DMS114 treated with DMSO at 0.1 percent for 48 hours (cell line): ENCODE measurements around the gene ARPC5L.

Experiments
- DNase-seq: peaks from one replicate; lab custom pipeline; 2025; ENCODE audit not compliant: unreplicated experiment; lab: John Stamatoyannopoulos, UW

Gene ARPC5L

GRCh38 chr9:124860582-124861341 is 1.2 kb upstream of the ARPC5L start:
- DNase-seq, result no peak

GRCh38 chr9:124863371-124863871 is 1.5 kb downstream of the ARPC5L start:
- DNase-seq, result no peak

GRCh38 chr9:124868511-124869465 is 6.9 kb downstream of the ARPC5L start:
- peak; percentile 27 for DNase-seq

- DNase-seq, result no peak
Observed at GRCh38 chr9:124869466-124869985, 7.6 kb downstream of the ARPC5L start.

GRCh38 chr9:124869986-124870560 is 8.1 kb downstream of the ARPC5L start:
- DNase-seq, result no peak

- no peak for DNase-seq
Observed at GRCh38 chr9:124870723-124871122, 8.8 kb downstream of the ARPC5L start.

GRCh38 chr9:124871156-124871561 is 9.2 kb downstream of the ARPC5L start:
- no peak for DNase-seq

- no peak for DNase-seq
Observed at GRCh38 chr9:124873664-124874063, 11.7 kb downstream of the ARPC5L start.

GRCh38 chr9:124875501-124875900 is 13.6 kb downstream of the ARPC5L start:
- DNase-seq, result no peak

GRCh38 chr9:124877021-124877782 is 15.3 kb downstream of the ARPC5L start:
- DNase-seq, result no peak

- DNase-seq, result no peak
Observed at GRCh38 chr9:124878021-124878420, 16.1 kb downstream of the ARPC5L start.

GRCh38 chr9:124878518-124878917 is 16.6 kb downstream of the ARPC5L start:
- DNase-seq, result no peak

GRCh38 chr9:124879226-124879625 is 17.3 kb downstream of the ARPC5L start:
- no peak for DNase-seq

- no peak for DNase-seq
Observed at GRCh38 chr9:124880501-124880900, 18.6 kb downstream of the ARPC5L start.

- DNase-seq, result no peak
Observed at GRCh38 chr9:124881138-124881743, 19.3 kb downstream of the ARPC5L start.

GRCh38 chr9:124882231-124882630 is 20.3 kb downstream of the ARPC5L start:
- DNase-seq, result no peak

GRCh38 chr9:124884376-124884775 is 22.4 kb downstream of the ARPC5L start:
- DNase-seq, result no peak

- no peak for DNase-seq
Observed at GRCh38 chr9:124885551-124885950, 23.6 kb downstream of the ARPC5L start.

- DNase-seq, result no peak
Observed at GRCh38 chr9:124886461-124886860, 24.5 kb downstream of the ARPC5L start.

GRCh38 chr9:124886866-124887492 is 25.0 kb downstream of the ARPC5L start:
- DNase-seq, result no peak
